ENCODE measurements around the gene HNRNPA2B1.

DNA sequence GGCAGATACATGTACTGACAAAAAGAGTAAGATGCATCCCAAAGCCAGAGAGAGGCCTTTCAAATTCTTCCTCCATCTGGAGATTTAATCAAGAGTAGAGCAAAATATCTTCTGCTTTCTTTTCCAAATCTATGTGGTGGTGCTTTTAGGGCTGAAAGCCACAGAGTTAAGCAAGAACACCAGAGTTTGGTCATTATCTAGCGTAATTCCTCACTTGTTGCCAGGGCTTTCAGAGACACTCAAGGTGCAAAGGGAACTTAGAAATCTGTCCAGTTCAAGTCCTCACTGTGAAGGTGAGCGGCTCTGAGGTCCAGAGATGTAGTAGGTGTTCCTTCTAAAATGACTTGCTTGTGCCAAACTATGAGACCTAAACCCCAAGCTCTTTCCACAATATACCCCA lies 59.5 kb downstream of the HNRNPA2B1 start:
- TF ChIP-seq, protein P1, sequence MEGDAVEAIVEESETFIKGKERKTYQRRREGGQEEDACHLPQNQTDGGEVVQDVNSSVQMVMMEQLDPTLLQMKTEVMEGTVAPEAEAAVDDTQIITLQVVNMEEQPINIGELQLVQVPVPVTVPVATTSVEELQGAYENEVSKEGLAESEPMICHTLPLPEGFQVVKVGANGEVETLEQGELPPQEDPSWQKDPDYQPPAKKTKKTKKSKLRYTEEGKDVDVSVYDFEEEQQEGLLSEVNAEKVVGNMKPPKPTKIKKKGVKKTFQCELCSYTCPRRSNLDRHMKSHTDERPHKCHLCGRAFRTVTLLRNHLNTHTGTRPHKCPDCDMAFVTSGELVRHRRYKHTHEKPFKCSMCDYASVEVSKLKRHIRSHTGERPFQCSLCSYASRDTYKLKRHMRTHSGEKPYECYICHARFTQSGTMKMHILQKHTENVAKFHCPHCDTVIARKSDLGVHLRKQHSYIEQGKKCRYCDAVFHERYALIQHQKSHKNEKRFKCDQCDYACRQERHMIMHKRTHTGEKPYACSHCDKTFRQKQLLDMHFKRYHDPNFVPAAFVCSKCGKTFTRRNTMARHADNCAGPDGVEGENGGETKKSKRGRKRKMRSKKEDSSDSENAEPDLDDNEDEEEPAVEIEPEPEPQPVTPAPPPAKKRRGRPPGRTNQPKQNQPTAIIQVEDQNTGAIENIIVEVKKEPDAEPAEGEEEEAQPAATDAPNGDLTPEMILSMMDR (IDR thresholded peaks at IDR 0.05) = no peak
- no peak for TF ChIP-seq POLR2AphosphoS5 (IDR thresholded peaks at IDR 0.05)

All from sigmoid colon (tissue), 4 donors.